WI38 (cell line): ENCODE results near the gene PKHD1.

Experiments
- H3K4me3 ChIP-seq: 2 replicates; pipeline ENCODE4 v1.5.1; 2011; ENCODE audit warnings: low read depth, mild to moderate bottlenecking, control low read depth, low read length
- CTCF ChIP-seq: IDR thresholded peaks from 2 replicates; pipeline ENCODE4 v1.5.1; 2012; ENCODE audit warnings: low read depth, mild to moderate bottlenecking, control low read depth, low read length

PKHD1 gene

GRCh38 chr6:51617751-51618150, 469.7 kb downstream of the PKHD1 start:
- no peak for TF ChIP-seq CTCF
- no peak overlapping the region for H3K4me3 ChIP-seq

GRCh38 chr6:51616243-51616642, 471.2 kb downstream of the PKHD1 start:
- no peak for TF ChIP-seq CTCF
- H3K4me3 ChIP-seq = no peak overlapping the region

- TF ChIP-seq CTCF = no peak
- no peak overlapping the region for H3K4me3 ChIP-seq
These were observed 472.7 kb downstream of the PKHD1 start for GRCh38 chr6:51614725-51615124.

- no peak for TF ChIP-seq CTCF
- no peak overlapping the region for H3K4me3 ChIP-seq
These were observed 473.9 kb downstream of the PKHD1 start for GRCh38 chr6:51613558-51613957.

GRCh38 chr6:51608932-51609331, 478.5 kb downstream of the PKHD1 start:
- TF ChIP-seq CTCF = no peak
- H3K4me3 ChIP-seq = no peak overlapping the region

GRCh38 chr6:51608383-51608782, 479.0 kb downstream of the PKHD1 start:
- TF ChIP-seq CTCF = no peak

GRCh38 chr6:51600514-51600913, 486.9 kb downstream of the PKHD1 start:
- no peak overlapping the region for H3K4me3 ChIP-seq
- no peak for TF ChIP-seq CTCF

More at GRCh38 chr6:51608383-51608782, 479.0 kb downstream of the PKHD1 start:
- H3K4me3 ChIP-seq = no peak overlapping the region
